Left ventricle myocardium inferior (tissue), 1 donor: ENCODE measurements around the gene INCA1. TPM values are rescaled to one million over a fixed set of nuclear protein-coding genes. Genes with fewer than 3 reads are reported as not detected.
A peak's percentile ranks its signal among the peaks of the same experiment; 100 is the strongest.

Experiments used
- DNase-seq: peaks from one replicate; pipeline ENCODE4 v3.0.0-alpha.2; 2020
- H3K27ac ChIP-seq: fragments of 200-600 bp; replicated peaks from 2 replicates; pipeline ENCODE4 v1.8.0; 2021
- H3K27me3 ChIP-seq: fragments of 200-600 bp; 2 replicates; pipeline ENCODE4 v1.8.0; 2021; ENCODE audit warnings: low read depth
- H3K36me3 ChIP-seq: fragments of 200-600 bp; 2 replicates; pipeline ENCODE4 v1.8.0; 2021
- H3K4me1 ChIP-seq: fragments of 200-600 bp; 2 replicates; pipeline ENCODE4 v1.8.0; 2021
- H3K4me3 ChIP-seq: fragments of 200-600 bp; 2 replicates; pipeline ENCODE4 v1.8.0; 2021; ENCODE audit warnings: mild to moderate bottlenecking, moderate library complexity
- H3K9me3 ChIP-seq: fragments of 200-600 bp; replicated peaks from 2 replicates; pipeline ENCODE4 v1.8.0; 2021
- CTCF ChIP-seq: fragments of 200-600 bp; IDR thresholded peaks from 2 replicates; pipeline ENCODE4 v1.8.0; 2021; ENCODE audit warnings: antibody characterized with exemption, mild to moderate bottlenecking, borderline replicate concordance
- intact Hi-C: fragments of 100-400 bp; cut with micrococcal nuclease; formaldehyde crosslinking; loops from one replicate; pipeline ENCODE4 v1.11.0; 2022
- total RNA-seq: library from RNA; stranded (reverse); fragmentation: NEBNext Ultra II Directional; extraction: Animal tissue kit (Norgen Biotek cat#: 25700); gene quantifications from one replicate; pipeline ENCODE4 v1.2.1, GENCODE V29; 2021
- donor health status: DM: no; HTN: yes; CAD: no; lungs with severe emphysema.

The INCA1 gene
- total RNA-seq, 1 donor from 2014 or later: 3.1 TPM

- H3K36me3 ChIP-seq: peaks cover 61% of the 10 kb centered on the region
- intact Hi-C loops: no loop called here
Observed at GRCh38 chr17:4982305-4982704, 15.0 kb downstream of the INCA1 start.

GRCh38 chr17:4980644-4981216 is 16.6 kb downstream of the INCA1 start:
- Histone ChIP-seq H3K27ac (no peak overlapping the region), H3K9me3 (no peaks in the 10 kb centered on the region), H3K36me3 (peaks cover 76% of the 10 kb centered on the region), H3K4me1 (peaks cover 10% of the 10 kb centered on the region), H3K27me3 (no peaks in the 10 kb centered on the region), H3K4me3 (no peak overlapping the region)
- peak; percentile 80 for TF ChIP-seq CTCF
- no peak for DNase-seq
- intact Hi-C loops: no loop called here

More at GRCh38 chr17:4982305-4982704, 15.0 kb downstream of the INCA1 start:
- H3K9me3 ChIP-seq: no peaks in the 10 kb centered on the region
- no peak overlapping the region for H3K4me3 ChIP-seq
- peaks cover 22% of the 10 kb centered on the region for H3K4me1 ChIP-seq
- no peak for TF ChIP-seq CTCF
- DNase-seq: no peak
- no peaks in the 10 kb centered on the region for H3K27me3 ChIP-seq
- H3K27ac ChIP-seq: no peak overlapping the region

GRCh38 chr17:4978726-4979125 is 18.6 kb downstream of the INCA1 start:
- no peak for TF ChIP-seq CTCF
- intact Hi-C loops: no loop called here
- H3K27me3 ChIP-seq: no peaks in the 10 kb centered on the region
- peaks cover 72% of the 10 kb centered on the region for H3K36me3 ChIP-seq
- no peak for DNase-seq
- H3K4me3 ChIP-seq: no peak overlapping the region
- no peak overlapping the region for H3K27ac ChIP-seq
- no peaks in the 10 kb centered on the region for H3K9me3 ChIP-seq
- peaks cover 28% of the 10 kb centered on the region for H3K4me1 ChIP-seq

DNA sequence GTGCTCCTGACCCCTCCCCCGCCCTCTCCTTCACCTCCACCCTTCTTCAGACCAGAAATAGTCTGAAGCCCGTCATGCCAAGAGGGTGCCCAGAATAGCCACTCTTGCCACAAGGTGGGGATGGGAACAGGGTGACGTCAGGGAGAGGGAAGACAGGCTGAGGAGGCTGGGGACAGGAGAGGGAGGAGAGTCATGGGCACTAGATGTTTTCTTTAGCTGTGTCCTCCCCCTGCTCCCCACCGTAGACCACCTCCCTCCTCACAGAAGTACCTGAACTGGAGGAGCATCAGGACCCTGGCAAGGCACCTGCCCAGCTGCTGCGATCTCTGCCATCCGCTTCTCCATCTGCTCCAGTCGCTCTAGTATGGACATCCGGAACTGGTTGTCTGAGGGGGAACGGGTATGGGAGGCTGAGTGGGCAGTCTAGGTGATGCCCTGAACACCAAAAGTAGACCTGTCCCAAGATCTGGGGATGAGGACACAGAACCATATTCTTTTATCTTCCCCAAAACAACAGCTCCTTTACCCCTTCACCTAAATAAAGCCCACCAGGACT is 23.1 kb downstream of the INCA1 start:
- Histone ChIP-seq H3K4me1 (peaks cover 54% of the 10 kb centered on the region), H3K9me3 (no peaks in the 10 kb centered on the region), H3K27ac (peak overlapping the region; percentile 80), H3K27me3 (no peaks in the 10 kb centered on the region), H3K4me3 (peak overlapping the region; percentile 34), H3K36me3 (peaks cover 65% of the 10 kb centered on the region)
- intact Hi-C loops: no loop called here
- no peak for TF ChIP-seq CTCF
- peak; percentile 54 for DNase-seq

DNA sequence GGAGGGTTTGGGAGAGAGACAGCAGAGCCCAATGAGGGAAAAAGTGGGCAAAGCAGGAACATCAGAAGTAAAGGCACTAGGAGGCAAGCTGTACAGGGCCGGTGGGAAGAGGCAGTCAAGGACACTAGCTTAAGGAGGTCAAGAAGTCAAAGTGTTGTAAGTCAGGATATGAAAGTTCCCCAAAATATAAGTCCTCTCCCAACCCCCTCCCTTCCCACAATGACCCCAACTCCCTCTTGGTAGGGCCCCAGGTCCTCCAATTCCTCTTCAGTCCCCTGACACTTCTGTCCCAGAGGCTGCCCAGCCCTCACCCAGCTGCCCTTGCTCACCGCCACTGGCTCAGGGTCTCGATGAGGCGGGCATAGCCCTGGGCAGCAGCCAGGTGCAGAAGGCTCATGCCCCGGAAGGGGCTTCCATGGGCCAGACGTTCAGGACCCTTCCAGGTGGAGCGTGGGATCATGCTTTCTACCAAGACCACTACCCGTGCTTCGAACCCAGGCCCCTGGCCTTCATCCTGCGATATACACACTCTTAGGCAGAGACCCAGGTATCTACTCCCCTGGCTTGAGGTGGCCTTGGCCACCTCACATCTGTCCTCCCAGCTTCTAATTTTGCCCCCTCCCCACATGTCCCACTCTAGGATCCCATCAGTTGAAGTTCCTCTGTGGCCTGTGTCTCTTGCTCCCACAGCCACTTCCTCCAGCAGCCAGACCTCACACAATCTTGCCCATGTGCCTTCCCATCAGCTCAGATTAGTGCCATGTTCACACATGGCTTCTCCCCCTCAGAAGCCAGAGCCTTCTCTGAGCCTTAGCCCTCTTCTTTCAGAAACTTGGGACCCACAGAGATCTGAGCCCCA is 23.8 kb downstream of the INCA1 start:
- peaks cover 58% of the 10 kb centered on the region for H3K36me3 ChIP-seq

More for the DNA sequence above, 23.8 kb downstream of the INCA1 start:
- intact Hi-C loops: no loop called here
- H3K4me1 ChIP-seq: peaks cover 61% of the 10 kb centered on the region
- H3K4me3 ChIP-seq: no peak overlapping the region
- no peaks in the 10 kb centered on the region for H3K27me3 ChIP-seq
- no peak for TF ChIP-seq CTCF
- H3K9me3 ChIP-seq: no peaks in the 10 kb centered on the region
- DNase-seq: no peak
- peak overlapping the region; percentile 80 for H3K27ac ChIP-seq
